HG02840 (cell line): ENCODE results near the gene ERI3.

ENCODE experiments used
- ATAC-seq: cut with Tn5 transposase; IDR thresholded peaks from one replicate; pipeline ENCODE4 v1.9.1; 2021; ENCODE audit warnings: mild to moderate bottlenecking, moderate library complexity, moderate number of reproducible peaks; ENCODE audit not compliant: unreplicated experiment, low FRiP score

Gene ERI3

GRCh38 chr1:44318097-44319088, 36.7 kb downstream of the ERI3 start:
- ATAC-seq: no peak

GRCh38 chr1:44316231-44316759, 38.8 kb downstream of the ERI3 start:
- no peak for ATAC-seq

GRCh38 chr1:44315521-44315920, 39.5 kb downstream of the ERI3 start:
- no peak for ATAC-seq

- no peak for ATAC-seq
Measured at GRCh38 chr1:44314452-44314851, 40.6 kb downstream of the ERI3 start.

GRCh38 chr1:44313265-44313918, 41.7 kb downstream of the ERI3 start:
- no peak for ATAC-seq

GRCh38 chr1:44312399-44313196, 42.5 kb downstream of the ERI3 start:
- ATAC-seq: no peak

- no peak for ATAC-seq
Measured at GRCh38 chr1:44310006-44310405, 45.1 kb downstream of the ERI3 start.

GRCh38 chr1:44305962-44306422, 49.1 kb downstream of the ERI3 start:
- no peak for ATAC-seq

- no peak for ATAC-seq
Measured at GRCh38 chr1:44303532-44303931, 51.5 kb downstream of the ERI3 start.

GRCh38 chr1:44302541-44302940, 52.5 kb downstream of the ERI3 start:
- ATAC-seq: no peak

- ATAC-seq: no peak
Measured at GRCh38 chr1:44301442-44301841, 53.6 kb downstream of the ERI3 start.

- no peak for ATAC-seq
Measured at GRCh38 chr1:44300852-44301251, 54.2 kb downstream of the ERI3 start.

GRCh38 chr1:44297695-44298400, 57.2 kb downstream of the ERI3 start:
- no peak for ATAC-seq

- no peak for ATAC-seq
Measured at GRCh38 chr1:44296806-44297205, 58.3 kb downstream of the ERI3 start.

GRCh38 chr1:44296086-44296485, 59.0 kb downstream of the ERI3 start:
- ATAC-seq: no peak

- no peak for ATAC-seq
Measured at GRCh38 chr1:44294588-44295007, 60.5 kb downstream of the ERI3 start.

- no peak for ATAC-seq
Measured at GRCh38 chr1:44293761-44294315, 61.2 kb downstream of the ERI3 start.

- no peak for ATAC-seq
Measured at GRCh38 chr1:44292651-44293050, 62.4 kb downstream of the ERI3 start.

- no peak for ATAC-seq
Measured at GRCh38 chr1:44290250-44291094, 64.6 kb downstream of the ERI3 start.
